Uterus (tissue), 4 donors: ENCODE data around the gene TFF1. TPM values are rescaled to one million over a fixed set of nuclear protein-coding genes. Genes with fewer than 3 reads are reported as not detected.

Experiments used
- DNase-seq, 2 donors: peaks; one replicate each; pipeline ENCODE4 v3.0.0-alpha.2; 2019 to 2020
- H3K27ac ChIP-seq, 2 donors: fragments of 200-600 bp; sonication (generic); 1 replicate in 1 of 2; 2 replicates in 1 of 2; pipeline ENCODE4 v1.5.1; 2016 to 2018
- H3K27me3 ChIP-seq, 2 donors: fragments of 200-600 bp; sonication (generic); one replicate each; pipeline ENCODE4 v1.5.1; 2018 to 2019; ENCODE audit warnings: control low read depth in 1 of 2
- H3K36me3 ChIP-seq, 2 donors: fragments of 200-600 bp; sonication (generic); one replicate each; pipeline ENCODE4 v1.5.1; 2019; ENCODE audit warnings: control low read depth in 1 of 2
- H3K4me1 ChIP-seq, 2 donors: fragments of 200-600 bp; sonication (generic); one replicate each; pipeline ENCODE4 v1.5.1; 2018 to 2019; ENCODE audit warnings: control low read depth in 1 of 2
- H3K4me3 ChIP-seq, 2 donors: fragments of 200-600 bp; sonication (generic); 1 replicate in 1 of 2; 2 replicates in 1 of 2; pipeline ENCODE4 v1.5.1; 2018 to 2019; ENCODE audit warnings: mild to moderate bottlenecking in 1 of 2
- H3K9me3 ChIP-seq, 2 donors: fragments of 200-600 bp; sonication (generic); one replicate each; pipeline ENCODE4 v1.5.1; 2019; ENCODE audit warnings: control low read depth in 1 of 2
- CTCF ChIP-seq, 4 experiments: fragments of 200-600 bp in 2 of 4; fragments of 450-650 bp in 2 of 4; sonication (generic) in 2 of 4; IDR thresholded peaks; one replicate each; pipeline ENCODE4 v1.5.1; 2016 to 2019; ENCODE audit warnings: antibody characterized with exemption in 4 of 4, mild to moderate bottlenecking in 2 of 4, moderate library complexity in 1 of 4
- POLR2A ChIP-seq, 2 donors: fragments of 450-650 bp; IDR thresholded peaks; one replicate each; pipeline ENCODE4 v1.6.1; 2016; ENCODE audit warnings: antibody characterized with exemption in 2 of 2, mild to moderate bottlenecking in 1 of 2, moderate library complexity in 1 of 2
- intact Hi-C: fragments of 100-400 bp; cut with DNase I; formaldehyde crosslinking; loops from one replicate; pipeline ENCODE4 v1.15.1; 2023; ENCODE audit warnings: low total_unique reads
- total RNA-seq, 4 donors: library from RNA; depleted of rRNA in 3 of 4; stranded (reverse); fragments of >200 nt in 3 of 4; gene quantifications; one replicate each; pipeline versions ENCODE4 v1.1.0 to v1.2.4, GENCODE V29; 2014 to 2023
- donor health status: DM: yes; HTN: yes; CAD: no.

TFF1 gene
- total RNA-seq, 4 donors from 2014 or later = not detected

GRCh38 chr21:42392731-42393442 lies 26.6 kb upstream of the TFF1 start:
- Histone ChIP-seq H3K27me3 (no peaks in the 10 kb centered on the region), H3K4me3 (no peak overlapping the region), H3K36me3 (no peaks in the 10 kb centered on the region), H3K27ac (no peak overlapping the region), H3K9me3 (no peaks in the 10 kb centered on the region), H3K4me1 (no peaks in the 10 kb centered on the region)
- DNase-seq = no peak
- TF ChIP-seq POLR2A (IDR thresholded peaks at IDR 0.05) = no peak
- no peak for TF ChIP-seq CTCF (IDR thresholded peaks at IDR 0.05)
- intact Hi-C loops = no loop called here

DNA sequence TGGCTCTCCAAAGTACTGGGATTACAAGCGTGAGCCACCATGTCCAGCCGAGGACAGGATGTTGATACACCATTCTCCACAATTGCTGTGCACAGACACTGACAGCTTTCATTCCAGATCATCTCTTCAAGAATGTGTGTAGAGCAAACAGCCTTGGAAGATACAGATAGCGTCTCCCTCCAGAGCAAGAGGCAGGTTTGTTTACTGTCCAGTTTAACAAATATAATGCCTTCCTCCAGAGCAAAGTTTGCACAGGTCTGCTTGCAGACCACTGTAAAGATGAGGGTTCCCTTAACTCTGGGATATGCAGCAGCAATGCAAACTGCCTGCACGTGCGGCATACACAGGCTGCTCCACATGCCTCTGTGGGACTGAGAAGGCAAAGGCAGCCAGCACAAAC lies 25.0 kb upstream of the TFF1 start:
- no peak for DNase-seq
- intact Hi-C loops = no loop called here
- H3K4me1 ChIP-seq = no peaks in the 10 kb centered on the region
- no peak overlapping the region for H3K4me3 ChIP-seq
- no peak overlapping the region for H3K27ac ChIP-seq
- no peaks in the 10 kb centered on the region for H3K36me3 ChIP-seq
- H3K9me3 ChIP-seq = no peaks in the 10 kb centered on the region
- H3K27me3 ChIP-seq = no peaks in the 10 kb centered on the region
- no peak for TF ChIP-seq CTCF (IDR thresholded peaks at IDR 0.05)
- TF ChIP-seq POLR2A (IDR thresholded peaks at IDR 0.05) = no peak

GRCh38 chr21:42390696-42391095 lies 24.4 kb upstream of the TFF1 start:
- no peak overlapping the region for H3K4me3 ChIP-seq
- TF ChIP-seq CTCF (IDR thresholded peaks at IDR 0.05) = no peak
- TF ChIP-seq POLR2A (IDR thresholded peaks at IDR 0.05) = no peak
- no peaks in the 10 kb centered on the region for H3K9me3 ChIP-seq
- intact Hi-C loops = no loop called here
- DNase-seq = no peak
- no peaks in the 10 kb centered on the region for H3K36me3 ChIP-seq
- no peaks in the 10 kb centered on the region for H3K27me3 ChIP-seq
- no peak overlapping the region for H3K27ac ChIP-seq
- H3K4me1 ChIP-seq = no peaks in the 10 kb centered on the region

DNA sequence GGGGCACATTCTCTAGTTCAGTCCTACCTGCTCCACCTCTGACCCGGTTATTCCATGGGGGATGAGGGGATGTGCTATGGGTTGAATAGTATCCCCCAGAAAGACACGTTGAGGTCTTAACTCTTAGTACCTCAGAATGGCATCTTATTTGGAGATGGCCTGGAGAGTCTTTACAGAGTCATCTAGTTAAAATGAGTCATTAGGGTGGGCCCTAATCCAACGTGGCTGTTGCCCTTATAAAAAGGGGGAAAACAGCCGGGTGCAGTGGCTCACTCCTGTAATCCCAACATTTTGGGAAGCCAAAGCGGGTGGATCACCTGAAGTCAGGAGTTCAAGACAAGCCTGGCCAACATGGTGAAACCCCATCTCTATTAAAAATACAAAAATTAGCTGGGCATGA lies 23.9 kb upstream of the TFF1 start:
- no peak for TF ChIP-seq CTCF (IDR thresholded peaks at IDR 0.05)
- no peak for TF ChIP-seq POLR2A (IDR thresholded peaks at IDR 0.05)
- no peaks in the 10 kb centered on the region for H3K9me3 ChIP-seq
- no peak overlapping the region for H3K27ac ChIP-seq
- H3K27me3 ChIP-seq = no peaks in the 10 kb centered on the region
- no peaks in the 10 kb centered on the region for H3K36me3 ChIP-seq
- DNase-seq = no peak
- no peak overlapping the region for H3K4me3 ChIP-seq
- no peaks in the 10 kb centered on the region for H3K4me1 ChIP-seq
- intact Hi-C loops = no loop called here

- H3K27ac ChIP-seq = no peak overlapping the region
- no peaks in the 10 kb centered on the region for H3K27me3 ChIP-seq
- no peaks in the 10 kb centered on the region for H3K4me1 ChIP-seq
Measured at GRCh38 chr21:42389449-42389835, 23.1 kb upstream of the TFF1 start.

More at GRCh38 chr21:42389449-42389835, 23.1 kb upstream of the TFF1 start:
- DNase-seq = no peak
- intact Hi-C loops = no loop called here
- Histone ChIP-seq H3K4me3 (no peak overlapping the region), H3K9me3 (no peaks in the 10 kb centered on the region), H3K36me3 (no peaks in the 10 kb centered on the region)
- TF ChIP-seq CTCF (IDR thresholded peaks at IDR 0.05) (no peak), POLR2A (IDR thresholded peaks at IDR 0.05) (no peak)
